H1 (cell line): ENCODE results near the gene VPS37D. TPM values are rescaled to one million over a fixed set of nuclear protein-coding genes. Genes with fewer than 3 reads are reported as not detected.

Experiments
- CTCF ChIA-PET: fragments of 300-600 bp; sonication (Branson Sonifier 250); formaldehyde crosslinking; loops from one replicate; lab custom pipeline; 2021; ENCODE audit not compliant: partially characterized antibody; lab: Charles Lee
- POLR2A ChIA-PET: fragments of 300-600 bp; sonication (Branson Sonifier 250); formaldehyde crosslinking; loops from one replicate; lab custom pipeline; 2021; ENCODE audit warnings: inconsistent platforms; ENCODE audit not compliant: partially characterized antibody; lab: Charles Lee
- DNase-seq, 2 experiments: peaks; one replicate each; pipeline versions ENCODE4 v3.0.0 to v3.0.0-alpha.2; 2010 to 2022; ENCODE audit warnings: low spot score in 2 of 2, low read depth in 1 of 2, mixed read lengths in 1 of 2
- FAIRE-seq: peaks from 2 replicates; lab custom pipeline; 2011; peaks lifted over from hg19 to GRCh38; lab: Jason Lieb, UNC
- H2AFZ ChIP-seq: 2 replicates; pipeline ENCODE4 v1.8.1; 2012; ENCODE audit warnings: low read length, inconsistent platforms
- H2AK5ac ChIP-seq: 2 replicates; pipeline ENCODE4 v1.6.1; 2013; ENCODE audit warnings: low read depth, low read length
- H2BK120ac ChIP-seq: replicated peaks from 2 replicates; pipeline ENCODE3; 2013; ENCODE audit warnings: low read depth, low read length, inconsistent platforms
- H2BK12ac ChIP-seq: 2 replicates; pipeline ENCODE4 v1.6.1; 2013; ENCODE audit warnings: low read depth, low read length
- H2BK15ac ChIP-seq: 2 replicates; pipeline ENCODE4 v1.6.1; 2013; ENCODE audit warnings: low read length
- H2BK20ac ChIP-seq: 2 replicates; pipeline ENCODE4 v1.6.1; 2013; ENCODE audit warnings: low read length
- H2BK5ac ChIP-seq: 2 replicates; pipeline ENCODE4 v1.6.1; 2013; ENCODE audit warnings: low read depth, low read length
- H3K14ac ChIP-seq: 2 replicates; pipeline ENCODE4 v1.6.1; 2013; ENCODE audit warnings: inconsistent platforms; ENCODE audit not compliant: insufficient read length
- H3K18ac ChIP-seq: 2 replicates; pipeline ENCODE4 v1.6.1; 2013; ENCODE audit warnings: low read length; ENCODE audit errors: extremely low read depth
- H3K23ac ChIP-seq: 2 replicates; pipeline ENCODE4 v1.6.1; 2013; ENCODE audit warnings: inconsistent platforms; ENCODE audit not compliant: insufficient read length
- H3K23me2 ChIP-seq: 2 replicates; pipeline ENCODE4 v1.6.1; 2013; ENCODE audit warnings: low read depth, low read length
- H3K27ac ChIP-seq: 2 replicates; pipeline ENCODE4 v1.6.1; 2011; ENCODE audit warnings: low read depth, low read length, inconsistent platforms
- H3K27me3 ChIP-seq, 4 experiments: replicated peaks in 1 of 4; 1 replicate in 1 of 4; 2 replicates in 3 of 4; pipeline versions ENCODE4 v1.6.1 to v1.8.1; 2011 to 2013; ENCODE audit warnings: low read length in 3 of 4, mild to moderate bottlenecking in 3 of 4, inconsistent platforms in 2 of 4, mixed read lengths in 2 of 4, moderate library complexity in 1 of 4; ENCODE audit not compliant: control insufficient read depth in 3 of 4, insufficient read depth in 3 of 4; ENCODE audit errors: extremely low read depth in 1 of 4
- H3K36me3 ChIP-seq, 4 experiments: 2 replicates each; pipeline versions ENCODE4 v1.6.1 to v1.8.1; 2011 to 2013; ENCODE audit warnings: mild to moderate bottlenecking in 4 of 4, low read length in 3 of 4, moderate library complexity in 2 of 4, control low read depth in 1 of 4, inconsistent platforms in 1 of 4; ENCODE audit not compliant: insufficient read depth in 4 of 4, control insufficient read depth in 2 of 4
- H3K4ac ChIP-seq: replicated peaks from 2 replicates; pipeline ENCODE3; 2013; ENCODE audit warnings: low read length, low read depth, mixed read lengths, inconsistent platforms; ENCODE audit not compliant: insufficient read length
- H3K4me1 ChIP-seq, 4 experiments: replicated peaks in 1 of 4; 1 replicate in 1 of 4; 2 replicates in 3 of 4; pipeline versions ENCODE4 v1.6.1 to v1.8.1; 2011 to 2013; ENCODE audit warnings: low read length in 3 of 4, inconsistent platforms in 2 of 4, mixed read lengths in 1 of 4; ENCODE audit not compliant: insufficient read depth in 4 of 4, control insufficient read depth in 3 of 4
- H3K4me2 ChIP-seq, 2 experiments: 2 replicates each; pipeline versions ENCODE4 v1.6.1 to v1.8.1; 2011 to 2013; ENCODE audit warnings: low read depth in 2 of 2, low read length in 2 of 2, control low read depth in 1 of 2, inconsistent platforms in 1 of 2, mild to moderate bottlenecking in 1 of 2; ENCODE audit not compliant: insufficient read depth in 1 of 2
- H3K4me3 ChIP-seq, 4 experiments: fragments of 200-600, 300-600 bp in 1 of 4; sonication (generic), shearing (Covaris generic), sonication (Bioruptor Twin) in 1 of 4; 2 replicates each; pipeline versions ENCODE4 v1.5.1 to v1.8.1; 2011 to 2016; ENCODE audit warnings: low read length in 4 of 4, low read depth in 3 of 4, control low read depth in 2 of 4, inconsistent platforms in 2 of 4, mild to moderate bottlenecking in 2 of 4, mixed read lengths in 1 of 4, moderate library complexity in 1 of 4; ENCODE audit not compliant: insufficient read depth in 2 of 4; ENCODE audit errors: extremely low read depth in 1 of 4
- H3K56ac ChIP-seq: replicated peaks from 2 replicates; pipeline ENCODE3; 2013; ENCODE audit warnings: low read depth, mild to moderate bottlenecking, mixed read lengths, low read length, inconsistent platforms; ENCODE audit not compliant: insufficient read length
- H3K79me1 ChIP-seq: 2 replicates; pipeline ENCODE4 v1.6.1; 2013; ENCODE audit warnings: low read depth, low read length, control low read depth
- H3K79me2 ChIP-seq, 2 experiments: 2 replicates each; pipeline versions ENCODE4 v1.6.1 to v1.8.1; 2012 to 2013; ENCODE audit warnings: low read length in 2 of 2, mild to moderate bottlenecking in 2 of 2, inconsistent platforms in 1 of 2; ENCODE audit not compliant: insufficient read depth in 2 of 2, control insufficient read depth in 1 of 2
- H3K9ac ChIP-seq, 4 experiments: replicated peaks in 1 of 4; 1 replicate in 1 of 4; 2 replicates in 3 of 4; pipeline versions ENCODE4 v1.6.1 to v1.8.1; 2011 to 2013; ENCODE audit warnings: low read depth in 3 of 4, low read length in 3 of 4, control low read depth in 2 of 4, mild to moderate bottlenecking in 2 of 4, moderate library complexity in 2 of 4, inconsistent platforms in 1 of 4; ENCODE audit errors: extremely low read depth in 1 of 4
- H3K9me3 ChIP-seq, 2 experiments: 2 replicates each; pipeline versions ENCODE4 v1.6.1 to v1.8.1; 2012 to 2013; ENCODE audit warnings: mild to moderate bottlenecking in 2 of 2, moderate library complexity in 2 of 2, control low read depth in 1 of 2, inconsistent platforms in 1 of 2, low read depth in 1 of 2, low read length in 1 of 2, mixed read lengths in 1 of 2; ENCODE audit not compliant: insufficient read depth in 2 of 2
- H4K20me1 ChIP-seq, 2 experiments: replicated peaks in 1 of 2; 2 replicates each; pipeline versions ENCODE3 to v1.8.1; 2011 to 2013; ENCODE audit warnings: inconsistent platforms in 2 of 2, low read length in 2 of 2, mild to moderate bottlenecking in 1 of 2; ENCODE audit not compliant: insufficient read depth in 2 of 2, control insufficient read depth in 1 of 2
- H4K5ac ChIP-seq: 2 replicates; pipeline ENCODE4 v1.6.1; 2013; ENCODE audit warnings: low read length, low read depth, mixed read lengths, inconsistent platforms; ENCODE audit not compliant: insufficient read length
- H4K8ac ChIP-seq: 2 replicates; pipeline ENCODE4 v1.8.0; 2013; ENCODE audit warnings: mild to moderate bottlenecking, moderate library complexity, low read length, inconsistent platforms; ENCODE audit not compliant: insufficient read depth; ENCODE audit errors: extremely low read depth
- H4K91ac ChIP-seq: replicated peaks from 2 replicates; pipeline ENCODE3; 2013; ENCODE audit warnings: low read length, mixed read lengths, inconsistent platforms; ENCODE audit not compliant: insufficient read length
- ATF3 ChIP-seq: IDR thresholded peaks from 2 replicates; pipeline ENCODE4 v1.6.1; 2011; ENCODE audit warnings: low read depth, mild to moderate bottlenecking, low read length; ENCODE audit not compliant: insufficient read depth
- CEBPB ChIP-seq: IDR thresholded peaks from 2 replicates; pipeline ENCODE4 v1.6.1; 2012; ENCODE audit warnings: low read depth, low read length
- CHD1 ChIP-seq: IDR thresholded peaks from 2 replicates; pipeline ENCODE4 v1.6.1; 2012; ENCODE audit warnings: low read depth, low read length, improper control_type of control experiment
- CHD2 ChIP-seq: IDR thresholded peaks from 2 replicates; pipeline ENCODE4 v1.6.1; 2012; ENCODE audit warnings: low read length, improper control_type of control experiment
- CREB1 ChIP-seq: IDR thresholded peaks from 2 replicates; pipeline ENCODE4 v1.6.1; 2012; ENCODE audit warnings: inconsistent platforms
- EP300 ChIP-seq, 2 experiments: IDR thresholded peaks; 1 replicate in 1 of 2; 2 replicates in 1 of 2; pipeline ENCODE4 v1.6.1; 2011 to 2012; ENCODE audit warnings: low read depth in 2 of 2, low read length in 2 of 2, mild to moderate bottlenecking in 2 of 2, borderline replicate concordance in 1 of 2, inconsistent platforms in 1 of 2, moderate library complexity in 1 of 2
- FOSL1 ChIP-seq: IDR thresholded peaks from 2 replicates; pipeline ENCODE4 v1.6.1; 2011; ENCODE audit warnings: mild to moderate bottlenecking, low read depth, low read length, moderate library complexity; ENCODE audit not compliant: insufficient read depth
- GTF2F1 ChIP-seq: IDR thresholded peaks from 2 replicates; pipeline ENCODE4 v1.6.1; 2012; ENCODE audit warnings: low read depth, low read length, improper control_type of control experiment, borderline replicate concordance
- HDAC6 ChIP-seq: IDR thresholded peaks from one replicate; pipeline ENCODE4 v1.7.1; 2012; ENCODE audit warnings: low read depth, mild to moderate bottlenecking, inconsistent platforms, low read length, moderate library complexity
- SAP30 ChIP-seq: fragments of 300-600 bp; sonication (generic); IDR thresholded peaks from 2 replicates; pipeline ENCODE4 v1.7.1; 2012; ENCODE audit warnings: low read length, moderate library complexity, mild to moderate bottlenecking, inconsistent platforms; ENCODE audit not compliant: insufficient read depth, insufficient replicate concordance
- SUZ12 ChIP-seq: fragments of 200-600 bp; sonication (generic); IDR thresholded peaks from 2 replicates; pipeline ENCODE4 v1.6.1; 2012; ENCODE audit warnings: mild to moderate bottlenecking, inconsistent platforms, low read length, moderate library complexity, mixed read lengths
- TAF7 ChIP-seq: optimal IDR thresholded peaks from 2 replicates; pipeline ENCODE3; 2011; ENCODE audit warnings: low read depth, mild to moderate bottlenecking, inconsistent platforms, low read length, moderate library complexity, borderline replicate concordance
- TEAD4 ChIP-seq: IDR thresholded peaks from 2 replicates; pipeline ENCODE4 v1.6.1; 2012; ENCODE audit warnings: low read depth, low read length, inconsistent platforms, mixed read lengths
- YY1 ChIP-seq: IDR thresholded peaks from 2 replicates; pipeline ENCODE4 v1.6.1; 2011; ENCODE audit warnings: low read depth, mild to moderate bottlenecking, low read length
- WGBS, 2 experiments: shearing (Covaris generic) in 1 of 2; methylation state at CpG; one replicate each; pipeline versions ENCODE4 v1.1.6 to v1.1.7; 2013 to 2015; ENCODE audit warnings: low lambda C conversion rate in 2 of 2, mixed read lengths in 2 of 2, inconsistent platforms in 1 of 2, low coverage in 1 of 2, missing lambda C conversion rate in 1 of 2; ENCODE audit not compliant: insufficient replicate concordance in 2 of 2, insufficient coverage in 1 of 2, insufficient read length in 1 of 2; ENCODE audit errors: extremely low coverage in 1 of 2, missing lambda C conversion rate in 1 of 2; 5-methylcytosine and 5-hydroxymethylcytosine counted together
- polyA plus RNA-seq, 7 experiments: library from polyadenylated mRNA; depleted of rRNA in 3 of 7; stranded (reverse) in 5 of 7; unstranded in 2 of 7; fragments of >200 nt in 5 of 7; fragments of 200-250 nt in 2 of 7; gene quantifications; 1 replicate in 5 of 7; 2 replicates in 1 of 7; 4 replicates in 1 of 7; pipeline versions ENCODE4 v1.2.1 to v1.2.3, GENCODE V29; 2011 to 2013; ENCODE audit warnings: missing spikeins in 2 of 7, mixed read lengths in 2 of 7
- total RNA-seq: library from RNA; stranded (reverse); fragmentation: NEBNext Ultra II Directional; extraction: Animal tissue kit (Norgen Biotek cat#: 25700); gene quantifications from 2 replicates; pipeline ENCODE4 v1.2.1, GENCODE V29; 2021

Gene VPS37D
- total and polyA plus RNA-seq, 2 of the 8 experiments (the other 6 are each of a cell fraction or from before 2014, with no cell fraction given): 3.4 to 5.0 TPM

GRCh38 chr7:73652541-73652949 lies 15.1 kb upstream of the VPS37D start:
- Histone ChIP-seq H3K79me1 (no peaks in the 10 kb centered on the region), H3K4me1 (peaks cover 0 to 5% (median 0%) of the 10 kb centered on the region in 4 experiments; a peak in 2 of 7 replicates), H2BK120ac (no peak overlapping the region), H2AK5ac (peak overlapping the region; percentile 40; the same call in 1 of the 2 replicates), H3K23me2 (peaks cover under 1% of the 10 kb centered on the region; the same call in 1 of the 2 replicates), H2AFZ (no peak overlapping the region), H3K27ac (no peak overlapping the region), H3K18ac (no peak overlapping the region), H4K5ac (no peak overlapping the region), H4K20me1 (no peaks in the 10 kb centered on the region), H2BK12ac (no peak overlapping the region), H3K56ac (no peak overlapping the region), H4K91ac (no peak overlapping the region), H3K79me2 (no peaks in the 10 kb centered on the region), H2BK5ac (no peak overlapping the region), H3K9ac (no peak overlapping the region), H3K36me3 (no peaks in the 10 kb centered on the region), H3K4me2 (no peak overlapping the region), H3K9me3 (no peaks in the 10 kb centered on the region), H3K14ac (no peak overlapping the region), H3K4me3 (no peak overlapping the region), H4K8ac (no peak overlapping the region), H2BK15ac (peak overlapping the region; percentile 88; the same call in 1 of the 2 replicates), H3K4ac (no peak overlapping the region), H2BK20ac (no peak overlapping the region), H3K27me3 (peaks cover 0 to 16% (median 16%) of the 10 kb centered on the region in 4 experiments; a peak in 6 of 7 replicates), H3K23ac (no peak overlapping the region)
- FAIRE-seq (no peak), DNase-seq (no peak)
- POLR2A ChIA-PET: interaction anchor here (0.7 to 1.7 kb wide), 2 partner anchors 12 to 27 kb away, joined by 3 read pairs; no protein-coding TSS in a partner anchor
- CTCF ChIA-PET: interaction anchor here (0.7 to 2.6 kb wide), 11 partner anchors 8 to 48 kb away, joined by 3 to 13 read pairs (median 4); partner anchors contain the start of gene MLXIPL
- 92% methylated on average over 11 of the region's 11 CpGs; no CpG with 5 or more reads in 1 of the 2 experiments for WGBS, 2 experiments
- TF ChIP-seq SAP30 (no peak), CHD1 (no peak), GTF2F1 (no peak), ATF3 (no peak), CREB1 (no peak), EP300 (IDR thresholded peaks at IDR 0.05; ENCODE audit: borderline replicate concordance in 1 of 2, low read depth in 2 of 2, low read length in 2 of 2) (no peak), HDAC6 (no peak), SUZ12 (no peak), CEBPB (no peak), TEAD4 (no peak), TAF7 (no peak), FOSL1 (no peak), CHD2 (no peak), YY1 (no peak)
